Glutamatergic neuron (in vitro differentiated cells): Measurements from ENCODE around the gene BRCC3. TPM values are rescaled to one million over a fixed set of nuclear protein-coding genes. Genes with fewer than 3 reads are reported as not detected.
A peak's percentile ranks its signal among the peaks of the same experiment; 100 is the strongest.

Experiments
- DNase-seq: peaks from one replicate; pipeline ENCODE4 v3.0.0; 2022
- H3K27ac Mint-ChIP-seq: one replicate; pipeline ENCODE4 v1.8.0; 2020; ENCODE audit warnings: mild to moderate bottlenecking, mixed read lengths, inconsistent platforms; ENCODE audit not compliant: unreplicated experiment
- H3K27me3 Mint-ChIP-seq: one replicate; pipeline ENCODE4 v1.8.0; 2020; ENCODE audit warnings: mild to moderate bottlenecking, moderate library complexity, mixed read lengths, inconsistent platforms; ENCODE audit not compliant: unreplicated experiment
- H3K36me3 Mint-ChIP-seq: one replicate; pipeline ENCODE4 v1.8.0; 2020; ENCODE audit warnings: mild to moderate bottlenecking, mixed read lengths, inconsistent platforms; ENCODE audit not compliant: unreplicated experiment
- H3K4me1 Mint-ChIP-seq: one replicate; pipeline ENCODE4 v1.8.0; 2020; ENCODE audit warnings: mild to moderate bottlenecking, low read depth, mixed read lengths, inconsistent platforms; ENCODE audit not compliant: unreplicated experiment
- H3K4me3 Mint-ChIP-seq: one replicate; pipeline ENCODE4 v1.8.0; 2020; ENCODE audit warnings: mild to moderate bottlenecking, mixed read lengths, inconsistent platforms; ENCODE audit not compliant: unreplicated experiment
- H3K9me3 Mint-ChIP-seq: one replicate; pipeline ENCODE4 v1.8.0; 2020; ENCODE audit warnings: mild to moderate bottlenecking, moderate library complexity, mixed read lengths, inconsistent platforms; ENCODE audit not compliant: unreplicated experiment
- CTCF ChIP-seq: fragments of 200-600 bp; sonication (generic); IDR thresholded peaks from one replicate; pipeline ENCODE4 v1.5.0; 2021; ENCODE audit not compliant: partially characterized antibody, unreplicated experiment
- total RNA-seq: library from RNA; stranded (reverse); fragmentation: NEBNext Ultra II Directional; extraction: Animal tissue kit (Norgen Biotek cat#: 25700); gene quantifications from one replicate; pipeline ENCODE4 v1.2.1, GENCODE V29; 2021; ENCODE audit not compliant: unreplicated experiment

Gene BRCC3
- total RNA-seq, 1 donor from 2014 or later: 21.9 TPM

GRCh38 chrX:155056877-155057792, 14.2 kb upstream of the BRCC3 start:
- no peaks in the 10 kb centered on the region for H3K36me3 Mint-ChIP-seq
- TF ChIP-seq CTCF: peak; percentile 80
- DNase-seq: peak; percentile 54
- no peaks in the 10 kb centered on the region for H3K27me3 Mint-ChIP-seq
- no peaks in the 10 kb centered on the region for H3K9me3 Mint-ChIP-seq
- no peaks in the 10 kb centered on the region for H3K4me1 Mint-ChIP-seq
- H3K4me3 Mint-ChIP-seq: no peak overlapping the region
- no peak overlapping the region for H3K27ac Mint-ChIP-seq

- no peak for DNase-seq
- Mint-ChIP-seq H3K9me3 (no peaks in the 10 kb centered on the region), H3K4me1 (no peaks in the 10 kb centered on the region), H3K27me3 (no peaks in the 10 kb centered on the region), H3K27ac (no peak overlapping the region), H3K4me3 (no peak overlapping the region), H3K36me3 (no peaks in the 10 kb centered on the region)
- no peak for TF ChIP-seq CTCF
Observed at GRCh38 chrX:155061760-155062159, 9.5 kb upstream of the BRCC3 start.

DNA sequence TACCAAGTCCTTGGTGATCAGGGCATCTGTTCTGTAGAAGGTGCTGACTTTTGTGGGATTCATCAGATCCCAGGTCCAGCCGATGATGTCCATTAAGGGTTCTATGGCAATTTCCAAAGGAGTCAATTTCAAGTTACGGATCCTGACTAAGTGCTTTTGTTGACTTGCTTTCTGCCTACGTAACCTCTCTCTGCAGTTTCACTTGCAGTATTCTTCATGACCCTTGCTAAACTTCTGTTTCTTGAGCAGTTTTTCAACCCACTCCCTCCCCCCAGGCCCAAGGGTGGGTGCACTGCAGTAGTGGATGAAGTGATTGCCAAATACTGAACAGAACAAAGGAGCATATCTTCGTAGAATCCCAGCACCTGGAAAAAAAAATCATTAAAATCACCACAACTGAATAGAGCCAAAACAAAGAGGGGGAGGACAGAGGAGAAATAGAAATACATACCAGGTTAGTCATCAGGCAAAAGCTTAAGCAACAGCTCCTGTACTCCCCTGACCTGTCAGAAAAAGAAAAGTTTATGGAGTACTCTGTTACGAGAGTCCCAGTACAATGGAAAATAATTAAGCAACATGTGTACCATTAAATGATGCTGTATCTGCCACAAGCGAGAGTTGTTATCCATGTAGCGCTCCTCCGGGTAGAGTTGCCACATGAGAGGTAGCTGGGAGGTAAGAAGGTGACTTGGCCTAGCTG, 6.1 kb upstream of the BRCC3 start:
- Mint-ChIP-seq H3K4me1 (no peaks in the 10 kb centered on the region), H3K4me3 (no peak overlapping the region), H3K27me3 (no peaks in the 10 kb centered on the region), H3K36me3 (no peaks in the 10 kb centered on the region), H3K27ac (no peak overlapping the region), H3K9me3 (no peaks in the 10 kb centered on the region)
- no peak for DNase-seq
- no peak for TF ChIP-seq CTCF

DNA sequence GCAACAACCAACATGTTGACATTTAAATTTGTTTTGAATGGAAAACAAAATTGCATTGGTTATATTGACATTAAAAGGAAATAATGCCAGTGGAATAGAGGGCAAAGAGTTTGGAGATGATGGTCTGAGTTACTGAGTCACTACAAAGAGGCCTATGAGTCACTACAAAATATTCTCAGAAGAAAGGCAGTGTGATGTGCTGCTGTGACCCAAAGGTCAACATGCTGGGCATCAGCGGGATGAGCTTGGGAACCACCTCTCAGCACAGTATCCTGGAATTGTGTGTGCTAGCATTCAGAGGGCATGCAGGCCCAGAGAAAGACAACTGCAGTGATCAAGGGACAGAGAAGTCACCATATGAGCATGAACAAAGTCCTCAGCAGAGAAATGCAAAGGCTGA, 3.1 kb upstream of the BRCC3 start:
- DNase-seq: no peak
- TF ChIP-seq CTCF: no peak
- Mint-ChIP-seq H3K27ac (no peak overlapping the region), H3K27me3 (no peaks in the 10 kb centered on the region), H3K4me3 (no peak overlapping the region), H3K36me3 (no peaks in the 10 kb centered on the region), H3K4me1 (peaks cover 3% of the 10 kb centered on the region), H3K9me3 (no peaks in the 10 kb centered on the region)

DNA sequence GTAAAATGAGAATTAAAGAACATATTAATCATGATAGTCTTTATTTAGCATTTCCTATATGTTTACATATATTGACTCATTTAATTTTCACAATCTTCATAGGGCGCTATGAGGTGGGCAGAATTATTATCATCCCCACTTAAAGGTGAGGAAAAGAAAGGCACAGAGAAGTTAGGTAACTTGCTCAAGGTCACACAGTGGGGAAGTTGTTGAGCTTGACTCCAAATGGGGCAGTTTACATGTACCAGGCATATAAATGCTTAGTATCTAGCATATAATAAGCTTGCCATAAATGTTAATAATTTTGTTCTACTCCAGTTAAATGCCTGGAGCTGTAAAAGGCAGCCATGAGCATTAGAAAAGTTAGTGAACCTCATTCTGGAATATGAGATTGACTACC, 1.9 kb upstream of the BRCC3 start:
- peaks cover 4% of the 10 kb centered on the region for H3K27me3 Mint-ChIP-seq
- no peak overlapping the region for H3K4me3 Mint-ChIP-seq
- H3K9me3 Mint-ChIP-seq: peaks cover 2% of the 10 kb centered on the region

More for the DNA sequence above, 1.9 kb upstream of the BRCC3 start:
- no peak overlapping the region for H3K27ac Mint-ChIP-seq
- DNase-seq: no peak
- TF ChIP-seq CTCF: no peak
- H3K36me3 Mint-ChIP-seq: no peaks in the 10 kb centered on the region
- H3K4me1 Mint-ChIP-seq: peaks cover 7% of the 10 kb centered on the region
